Mesothelial cell of epicardium (in vitro differentiated cells): ENCODE measurements around the gene NLGN1. TPM values are rescaled to one million over a fixed set of nuclear protein-coding genes. Genes with fewer than 3 reads are reported as not detected.
"Not testable (repeated sequence)": the region's sequence is repeated elsewhere in the genome, so short reads cannot be mapped to it uniquely, and the experiment has no call there.

ENCODE experiments used
- DNase-seq, 2 experiments: peaks; one replicate each; pipeline ENCODE4 v3.0.0; 2021; ENCODE audit warnings: low spot score in 2 of 2; ENCODE audit not compliant: unreplicated experiment in 2 of 2
- H3K27ac Mint-ChIP-seq: 2 replicates; pipeline ENCODE4 v1.8.0; 2021; ENCODE audit warnings: mixed read lengths
- H3K27me3 Mint-ChIP-seq: 2 replicates; pipeline ENCODE4 v1.8.0; 2021; ENCODE audit warnings: low read depth, mixed read lengths
- H3K36me3 Mint-ChIP-seq: 2 replicates; pipeline ENCODE4 v1.8.0; 2021; ENCODE audit warnings: mixed read lengths
- H3K4me1 Mint-ChIP-seq: 2 replicates; pipeline ENCODE4 v1.8.0; 2021; ENCODE audit warnings: mixed read lengths
- H3K4me3 Mint-ChIP-seq: 2 replicates; pipeline ENCODE4 v1.8.0; 2021; ENCODE audit warnings: mild to moderate bottlenecking, moderate library complexity, mixed read lengths
- H3K9me3 Mint-ChIP-seq: 2 replicates; pipeline ENCODE4 v1.8.0; 2021; ENCODE audit warnings: mixed read lengths
- CTCF ChIP-seq: fragments of 200-600 bp; sonication (generic); IDR thresholded peaks from one replicate; pipeline ENCODE4 v1.5.0; 2021; ENCODE audit warnings: antibody characterized with exemption; ENCODE audit not compliant: unreplicated experiment
- total RNA-seq: library from RNA; stranded (reverse); gene quantifications from 3 replicates; pipeline ENCODE4 v1.2.1, GENCODE V29; 2021

The NLGN1 gene
- 3.1 to 4.2 TPM (median 3.7 TPM) in 3 replicates for total RNA-seq

- no peaks in the 10 kb centered on the region for H3K36me3 Mint-ChIP-seq
- H3K27me3 Mint-ChIP-seq, result peaks cover 81% of the 10 kb centered on the region
- TF ChIP-seq CTCF, result no peak
- peak; percentile 42 to 74 for DNase-seq
- H3K9me3 Mint-ChIP-seq, result no peaks in the 10 kb centered on the region
- peak within 1 kb of the TSS; percentile 84 for H3K4me3 Mint-ChIP-seq
- H3K27ac Mint-ChIP-seq, result peak within 1 kb of the TSS; percentile 54
- H3K4me1 Mint-ChIP-seq, result peaks cover 28% of the 10 kb centered on the region
These were observed at the start of gene NLGN1 for GRCh38 chr3:173397161-173398110. Gene NLGN1 (plus strand): TSS chr3:173397744.

- Mint-ChIP-seq H3K4me3 (no peak overlapping the region), H3K27ac (no peak overlapping the region), H3K27me3 (no peaks in the 10 kb centered on the region), H3K36me3 (no peaks in the 10 kb centered on the region), H3K9me3 (peaks cover 25% of the 10 kb centered on the region), H3K4me1 (no peaks in the 10 kb centered on the region)
- DNase-seq, result no peak
- TF ChIP-seq CTCF, result no peak
These were observed 45.7 kb upstream of the NLGN1 start for GRCh38 chr3:173351886-173352285.

- not testable (repeated sequence) for H3K36me3 Mint-ChIP-seq, H3K4me3 Mint-ChIP-seq, DNase-seq, H3K4me1 Mint-ChIP-seq, H3K27ac Mint-ChIP-seq, H3K27me3 Mint-ChIP-seq
- H3K9me3 Mint-ChIP-seq, result peaks cover 21% of the 10 kb centered on the region
These were observed 44.4 kb upstream of the NLGN1 start for GRCh38 chr3:173353137-173353536.

- Mint-ChIP-seq H3K36me3 (no peaks in the 10 kb centered on the region), H3K4me3 (no peak overlapping the region), H3K27ac (no peak overlapping the region), H3K9me3 (peaks cover 16% of the 10 kb centered on the region), H3K27me3 (no peaks in the 10 kb centered on the region), H3K4me1 (no peaks in the 10 kb centered on the region)
- TF ChIP-seq CTCF, result no peak
- no peak for DNase-seq
These were observed 43.4 kb upstream of the NLGN1 start for GRCh38 chr3:173354124-173354523.

GRCh38 chr3:173371848-173372487, 25.6 kb upstream of the NLGN1 start:
- H3K4me1 Mint-ChIP-seq, result no peaks in the 10 kb centered on the region

More at GRCh38 chr3:173371848-173372487, 25.6 kb upstream of the NLGN1 start:
- Mint-ChIP-seq H3K4me3 (no peak overlapping the region), H3K36me3 (no peaks in the 10 kb centered on the region), H3K27ac (no peak overlapping the region), H3K9me3 (no peaks in the 10 kb centered on the region), H3K27me3 (no peaks in the 10 kb centered on the region)
- no peak for DNase-seq
- peak; percentile 34 for TF ChIP-seq CTCF
